GM12878 (cell line): ENCODE results near the gene RAD51B. TPM values are rescaled to one million over a fixed set of nuclear protein-coding genes. Genes with fewer than 3 reads are reported as not detected.

Source experiments
- CBX3 ChIP-seq: fragments of 200-600 bp; sonication (generic); IDR thresholded peaks from 2 replicates; pipeline ENCODE4 v1.6.1; 2016; ENCODE audit warnings: low read depth, borderline replicate concordance
- EED ChIP-seq: sonication (generic); IDR thresholded peaks from 2 replicates; pipeline ENCODE4 v1.6.1; 2016; ENCODE audit warnings: antibody characterized with exemption, low read depth
- EP300 ChIP-seq, 2 experiments: fragments of 150-350 bp in 1 of 2; IDR thresholded peaks; 2 replicates each; pipeline ENCODE4 v1.6.1; 2011 to 2012; ENCODE audit warnings: low read depth in 2 of 2, low read length in 2 of 2, borderline replicate concordance in 1 of 2, improper control_type of control experiment in 1 of 2, inconsistent platforms in 1 of 2; ENCODE audit not compliant: control insufficient read depth in 1 of 2
- FOS ChIP-seq: IDR thresholded peaks from 3 replicates; pipeline ENCODE4 v1.6.1; 2011; ENCODE audit warnings: borderline replicate concordance; ENCODE audit not compliant: insufficient read length; ENCODE audit errors: extremely low read depth
- IKZF2 ChIP-seq, 2 experiments: fragments of 450-650 bp; IDR thresholded peaks; 2 replicates each; pipeline ENCODE4 v1.6.1; 2017; ENCODE audit warnings: mild to moderate bottlenecking in 2 of 2, moderate library complexity in 2 of 2
- MTA3 ChIP-seq: IDR thresholded peaks from 2 replicates; pipeline ENCODE4 v1.6.1; 2012; ENCODE audit warnings: low read length, inconsistent platforms, borderline replicate concordance
- NR2F1 ChIP-seq: fragments of 450-650 bp; conservative IDR thresholded peaks from 2 replicates; pipeline ENCODE4 v1.6.1; 2017; ENCODE audit warnings: mild to moderate bottlenecking
- RUNX3 ChIP-seq: IDR thresholded peaks from 2 replicates; pipeline ENCODE4 v1.6.1; 2012; ENCODE audit warnings: low read length, inconsistent platforms
- STAT3 ChIP-seq: IDR thresholded peaks from 2 replicates; pipeline ENCODE4 v1.6.1; 2011; ENCODE audit warnings: low read depth, low read length, improper control_type of control experiment
- SUZ12 ChIP-seq: fragments of 200-600 bp; sonication (generic); IDR thresholded peaks from one replicate; pipeline ENCODE4 v1.6.1; 2018; ENCODE audit warnings: antibody characterized with exemption, mild to moderate bottlenecking; ENCODE audit not compliant: unreplicated experiment
- TARDBP ChIP-seq: IDR thresholded peaks from 2 replicates; pipeline ENCODE4 v1.6.1; 2016; ENCODE audit warnings: borderline replicate concordance
- ZBED1 ChIP-seq: IDR thresholded peaks from 2 replicates; pipeline ENCODE4 v1.6.1; 2016; ENCODE audit warnings: borderline replicate concordance
- polyA plus RNA-seq, 11 experiments: library from polyadenylated mRNA; depleted of rRNA in 4 of 11; unstranded in 6 of 11; stranded (reverse) in 5 of 11; fragments of >200 nt; fragmentation: Nextera tagmentation in 4 of 11; fragmentation: Illumina TruSeq in 1 of 11; extraction: Ambion mirVana in 4 of 11; extraction: Trizol in 1 of 11; gene quantifications; 1 replicate in 1 of 11; 2 replicates in 10 of 11; pipeline versions ENCODE4 v1.2.1 to v1.2.3, GENCODE V29; 2011 to 2016; ENCODE audit warnings: inconsistent platforms in 2 of 11, missing spikeins in 2 of 11, low read depth in 1 of 11
- total RNA-seq, 4 experiments: library from RNA; depleted of rRNA in 3 of 4; stranded (reverse); fragments of >200 nt in 3 of 4; fragmentation: Illumina TruSeq in 1 of 4; extraction: Trizol in 1 of 4; gene quantifications; 2 replicates each; pipeline versions ENCODE4 v1.2.1 to v1.2.3, GENCODE V29; 2013 to 2021
- TF ChIP-seq, protein P1 (sequence below): IDR thresholded peaks from 2 replicates; pipeline ENCODE4 v1.6.1; 2011; ENCODE audit warnings: borderline replicate concordance, low read depth, mild to moderate bottlenecking, moderate library complexity, mixed read lengths, low read length; ENCODE audit not compliant: insufficient read depth; ENCODE audit errors: extremely low read length
- TF ChIP-seq, protein P2 (sequence below): IDR thresholded peaks from 2 replicates; pipeline ENCODE4 v1.6.1; 2011; ENCODE audit warnings: low read depth, mild to moderate bottlenecking, low read length, moderate library complexity, borderline replicate concordance; ENCODE audit errors: extremely low read depth
- TF ChIP-seq, protein P3 (sequence below): fragments of 450-650 bp; IDR thresholded peaks from 2 replicates; pipeline ENCODE4 v1.6.1; 2017; ENCODE audit warnings: low read depth, mild to moderate bottlenecking, moderate library complexity
- TF ChIP-seq, protein P4 (sequence below): fragments of 450-650 bp; IDR thresholded peaks from 2 replicates; pipeline ENCODE4 v1.6.1; 2016; ENCODE audit warnings: mild to moderate bottlenecking

Gene RAD51B
- total and polyA plus RNA-seq, 10 of the 15 experiments (the other 5 are each of a cell fraction or from before 2014, with no cell fraction given): 9.8 to 26.8 (median 21.3) TPM

DNA sequence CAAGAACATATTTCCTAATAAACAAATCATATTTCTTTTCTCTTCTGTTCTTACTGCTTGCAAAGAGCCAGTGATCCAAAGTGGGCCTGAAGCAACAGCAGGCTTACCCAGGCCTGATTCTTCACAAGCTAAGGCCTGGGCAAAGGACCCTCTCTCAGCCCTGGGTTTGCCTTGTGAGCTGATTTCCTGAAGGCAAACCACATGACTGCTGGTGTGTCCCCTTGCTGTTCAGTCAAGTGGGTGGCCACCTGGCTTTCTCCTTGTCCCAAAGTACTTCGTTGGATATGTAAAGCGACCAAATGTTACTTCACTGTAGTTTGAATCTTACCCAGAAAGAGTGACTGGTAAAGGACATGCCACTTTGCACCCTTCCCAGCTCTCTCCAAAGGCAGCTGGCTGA lies 580.4 kb downstream of the RAD51B start (continued):
- TF ChIP-seq CBX3: no peak
- TF ChIP-seq TARDBP: no peak
- TF ChIP-seq, protein P1, sequence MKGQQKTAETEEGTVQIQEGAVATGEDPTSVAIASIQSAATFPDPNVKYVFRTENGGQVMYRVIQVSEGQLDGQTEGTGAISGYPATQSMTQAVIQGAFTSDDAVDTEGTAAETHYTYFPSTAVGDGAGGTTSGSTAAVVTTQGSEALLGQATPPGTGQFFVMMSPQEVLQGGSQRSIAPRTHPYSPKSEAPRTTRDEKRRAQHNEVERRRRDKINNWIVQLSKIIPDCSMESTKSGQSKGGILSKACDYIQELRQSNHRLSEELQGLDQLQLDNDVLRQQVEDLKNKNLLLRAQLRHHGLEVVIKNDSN: no peak
- TF ChIP-seq EP300 (IDR thresholded peaks at IDR 0.05; ENCODE audit: borderline replicate concordance in 1 of 2, control insufficient read depth in 1 of 2, low read depth in 2 of 2, low read length in 2 of 2): no peak
- TF ChIP-seq SUZ12: no peak
- TF ChIP-seq, protein P2, sequence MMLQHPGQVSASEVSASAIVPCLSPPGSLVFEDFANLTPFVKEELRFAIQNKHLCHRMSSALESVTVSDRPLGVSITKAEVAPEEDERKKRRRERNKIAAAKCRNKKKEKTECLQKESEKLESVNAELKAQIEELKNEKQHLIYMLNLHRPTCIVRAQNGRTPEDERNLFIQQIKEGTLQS: no peak
- peak; percentile 24 to 29; a peak in 1 of 4 replicates for TF ChIP-seq IKZF2 (IDR thresholded peaks at IDR 0.05)
- TF ChIP-seq ZBED1: no peak
- no peak for TF ChIP-seq STAT3
- no peak for TF ChIP-seq NR2F1
- TF ChIP-seq, protein P3, sequence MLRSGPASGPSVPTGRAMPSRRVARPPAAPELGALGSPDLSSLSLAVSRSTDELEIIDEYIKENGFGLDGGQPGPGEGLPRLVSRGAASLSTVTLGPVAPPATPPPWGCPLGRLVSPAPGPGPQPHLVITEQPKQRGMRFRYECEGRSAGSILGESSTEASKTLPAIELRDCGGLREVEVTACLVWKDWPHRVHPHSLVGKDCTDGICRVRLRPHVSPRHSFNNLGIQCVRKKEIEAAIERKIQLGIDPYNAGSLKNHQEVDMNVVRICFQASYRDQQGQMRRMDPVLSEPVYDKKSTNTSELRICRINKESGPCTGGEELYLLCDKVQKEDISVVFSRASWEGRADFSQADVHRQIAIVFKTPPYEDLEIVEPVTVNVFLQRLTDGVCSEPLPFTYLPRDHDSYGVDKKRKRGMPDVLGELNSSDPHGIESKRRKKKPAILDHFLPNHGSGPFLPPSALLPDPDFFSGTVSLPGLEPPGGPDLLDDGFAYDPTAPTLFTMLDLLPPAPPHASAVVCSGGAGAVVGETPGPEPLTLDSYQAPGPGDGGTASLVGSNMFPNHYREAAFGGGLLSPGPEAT: no peak
- peak; percentile 59; the same call in 1 of the 2 replicates for TF ChIP-seq EED
- no peak for TF ChIP-seq FOS
- TF ChIP-seq, protein P4, sequence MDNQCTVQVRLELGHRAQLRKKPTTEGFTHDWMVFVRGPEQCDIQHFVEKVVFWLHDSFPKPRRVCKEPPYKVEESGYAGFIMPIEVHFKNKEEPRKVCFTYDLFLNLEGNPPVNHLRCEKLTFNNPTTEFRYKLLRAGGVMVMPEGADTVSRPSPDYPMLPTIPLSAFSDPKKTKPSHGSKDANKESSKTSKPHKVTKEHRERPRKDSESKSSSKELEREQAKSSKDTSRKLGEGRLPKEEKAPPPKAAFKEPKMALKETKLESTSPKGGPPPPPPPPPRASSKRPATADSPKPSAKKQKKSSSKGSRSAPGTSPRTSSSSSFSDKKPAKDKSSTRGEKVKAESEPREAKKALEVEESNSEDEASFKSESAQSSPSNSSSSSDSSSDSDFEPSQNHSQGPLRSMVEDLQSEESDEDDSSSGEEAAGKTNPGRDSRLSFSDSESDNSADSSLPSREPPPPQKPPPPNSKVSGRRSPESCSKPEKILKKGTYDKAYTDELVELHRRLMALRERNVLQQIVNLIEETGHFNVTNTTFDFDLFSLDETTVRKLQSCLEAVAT: no peak
- TF ChIP-seq RUNX3: no peak
- no peak for TF ChIP-seq MTA3
